HepG2 (cell line): ENCODE data around the gene TTPAL. TPM values are rescaled to one million over a fixed set of nuclear protein-coding genes. Genes with fewer than 3 reads are reported as not detected.
A peak's percentile ranks its signal among the peaks of the same experiment; 100 is the strongest.

Source experiments
- FOXC1 ChIP-seq: sonication (generic); formaldehyde crosslinking; IDR thresholded peaks from 2 replicates; pipeline ENCODE4 v1.8.0; 2022; ENCODE audit warnings: mild to moderate bottlenecking, missing genetic modification reagents, borderline replicate concordance
- MEIS2 ChIP-seq: sonication (generic); formaldehyde crosslinking; IDR thresholded peaks from 2 replicates; pipeline ENCODE4 v1.9.0; 2021; ENCODE audit warnings: mild to moderate bottlenecking, missing genetic modification reagents
- POLR2AphosphoS5 ChIP-seq: IDR thresholded peaks from 2 replicates; pipeline ENCODE4 v1.6.1; 2012; ENCODE audit warnings: low read depth, low read length
- ZFP90 ChIP-seq: sonication (generic); formaldehyde crosslinking; IDR thresholded peaks from 2 replicates; pipeline ENCODE4 v1.8.0; 2022; ENCODE audit warnings: missing genetic modification reagents, mild to moderate bottlenecking, inconsistent platforms, borderline replicate concordance
- ZNF136 ChIP-seq: sonication (generic); formaldehyde crosslinking; IDR thresholded peaks from 2 replicates; pipeline ENCODE4 v1.8.1; 2022; ENCODE audit warnings: low read depth, mild to moderate bottlenecking, moderate library complexity, missing genetic modification reagents
- ZNF550 ChIP-seq: sonication (generic); formaldehyde crosslinking; IDR thresholded peaks from 2 replicates; pipeline ENCODE4 v1.4.0; 2020; ENCODE audit warnings: mild to moderate bottlenecking, missing genetic modification reagents, borderline replicate concordance
- polyA plus RNA-seq, 8 experiments: library from polyadenylated mRNA; depleted of rRNA in 3 of 8; stranded (reverse) in 7 of 8; unstranded in 1 of 8; fragments of >200 nt; fragmentation: Illumina TruSeq in 4 of 8; extraction: Trizol in 4 of 8; gene quantifications; 2 replicates each; pipeline versions ENCODE4 v1.2.1 to v1.2.3, GENCODE V29; 2011 to 2016; ENCODE audit warnings: low read depth in 4 of 8, missing spikeins in 1 of 8, mixed read lengths in 1 of 8; ENCODE audit not compliant: insufficient read depth in 1 of 8
- total RNA-seq, 5 experiments: library from RNA; depleted of rRNA; stranded (reverse); fragments of >200 nt; fragmentation: Illumina TruSeq; extraction: Trizol; gene quantifications; 2 replicates each; pipeline ENCODE4 v1.2.3, GENCODE V29; 2016; ENCODE audit warnings: low read depth in 1 of 5
- TF ChIP-seq, protein P1 (sequence below): sonication (generic); formaldehyde crosslinking; IDR thresholded peaks from 2 replicates; pipeline ENCODE4 v1.4.0; 2020; ENCODE audit warnings: missing genetic modification reagents
- TF ChIP-seq, protein P2 (sequence below), 2 experiments: sonication (generic) in 1 of 2; formaldehyde crosslinking in 1 of 2; IDR thresholded peaks; 2 replicates each; pipeline versions ENCODE4 v1.4.0 to v1.6.1; 2016 to 2020; ENCODE audit warnings: borderline replicate concordance in 1 of 2, low read depth in 1 of 2, mild to moderate bottlenecking in 1 of 2, missing genetic modification reagents in 1 of 2
- TF ChIP-seq, protein P3 (sequence below): sonication (generic); formaldehyde crosslinking; IDR thresholded peaks from 2 replicates; pipeline ENCODE4 v1.5.0; 2020; ENCODE audit warnings: mild to moderate bottlenecking, missing genetic modification reagents

The TTPAL gene
- total and polyA plus RNA-seq, 2 of the 13 experiments (the other 11 are each of a cell fraction or from before 2014, with no cell fraction given): 4.3 to 18.8 TPM

DNA sequence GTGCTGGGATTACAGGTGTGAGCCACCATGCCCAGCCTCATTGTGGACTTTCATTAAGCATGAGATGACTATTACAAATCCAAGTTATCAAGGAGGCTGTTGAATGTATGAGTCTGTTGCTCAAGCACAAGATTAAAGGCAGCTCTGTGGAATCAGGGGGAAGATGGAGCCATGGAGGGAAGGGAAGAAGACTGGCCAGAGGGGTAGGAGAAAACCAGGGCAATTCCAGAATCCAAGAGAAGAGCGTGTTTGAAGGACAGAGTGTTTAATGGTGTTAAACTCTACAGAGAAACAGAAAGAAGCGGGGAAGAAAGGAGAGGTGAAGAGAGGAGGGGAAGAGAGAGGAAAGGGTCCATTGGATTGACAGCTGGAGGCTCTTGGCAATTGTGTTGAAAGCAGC lies 49.8 kb upstream of the TTPAL start (continued):
- TF ChIP-seq, protein P1, sequence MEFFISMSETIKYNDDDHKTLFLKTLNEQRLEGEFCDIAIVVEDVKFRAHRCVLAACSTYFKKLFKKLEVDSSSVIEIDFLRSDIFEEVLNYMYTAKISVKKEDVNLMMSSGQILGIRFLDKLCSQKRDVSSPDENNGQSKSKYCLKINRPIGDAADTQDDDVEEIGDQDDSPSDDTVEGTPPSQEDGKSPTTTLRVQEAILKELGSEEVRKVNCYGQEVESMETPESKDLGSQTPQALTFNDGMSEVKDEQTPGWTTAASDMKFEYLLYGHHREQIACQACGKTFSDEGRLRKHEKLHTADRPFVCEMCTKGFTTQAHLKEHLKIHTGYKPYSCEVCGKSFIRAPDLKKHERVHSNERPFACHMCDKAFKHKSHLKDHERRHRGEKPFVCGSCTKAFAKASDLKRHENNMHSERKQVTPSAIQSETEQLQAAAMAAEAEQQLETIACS (CRISPR knock-in tag): no peak
- TF ChIP-seq, protein P2, sequence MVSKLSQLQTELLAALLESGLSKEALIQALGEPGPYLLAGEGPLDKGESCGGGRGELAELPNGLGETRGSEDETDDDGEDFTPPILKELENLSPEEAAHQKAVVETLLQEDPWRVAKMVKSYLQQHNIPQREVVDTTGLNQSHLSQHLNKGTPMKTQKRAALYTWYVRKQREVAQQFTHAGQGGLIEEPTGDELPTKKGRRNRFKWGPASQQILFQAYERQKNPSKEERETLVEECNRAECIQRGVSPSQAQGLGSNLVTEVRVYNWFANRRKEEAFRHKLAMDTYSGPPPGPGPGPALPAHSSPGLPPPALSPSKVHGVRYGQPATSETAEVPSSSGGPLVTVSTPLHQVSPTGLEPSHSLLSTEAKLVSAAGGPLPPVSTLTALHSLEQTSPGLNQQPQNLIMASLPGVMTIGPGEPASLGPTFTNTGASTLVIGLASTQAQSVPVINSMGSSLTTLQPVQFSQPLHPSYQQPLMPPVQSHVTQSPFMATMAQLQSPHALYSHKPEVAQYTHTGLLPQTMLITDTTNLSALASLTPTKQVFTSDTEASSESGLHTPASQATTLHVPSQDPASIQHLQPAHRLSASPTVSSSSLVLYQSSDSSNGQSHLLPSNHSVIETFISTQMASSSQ (IDR thresholded peaks at IDR 0.05; ENCODE audit: low read depth): no peak
- TF ChIP-seq, protein P2 (CRISPR knock-in tag; IDR thresholded peaks at IDR 0.05; ENCODE audit: borderline replicate concordance): no peak
- TF ChIP-seq ZNF136 (0 out of 2 replicates have a peak, but pooled peaks have one; percentile 24), MEIS2 (CRISPR knock-in tag) (no peak), ZFP90 (no peak), ZNF550 (CRISPR knock-in tag) (no peak), POLR2AphosphoS5 (peak; percentile 63), FOXC1 (CRISPR knock-in tag) (0 out of 2 replicates have a peak, but pooled peaks have one; percentile 2)
- TF ChIP-seq, protein P3, sequence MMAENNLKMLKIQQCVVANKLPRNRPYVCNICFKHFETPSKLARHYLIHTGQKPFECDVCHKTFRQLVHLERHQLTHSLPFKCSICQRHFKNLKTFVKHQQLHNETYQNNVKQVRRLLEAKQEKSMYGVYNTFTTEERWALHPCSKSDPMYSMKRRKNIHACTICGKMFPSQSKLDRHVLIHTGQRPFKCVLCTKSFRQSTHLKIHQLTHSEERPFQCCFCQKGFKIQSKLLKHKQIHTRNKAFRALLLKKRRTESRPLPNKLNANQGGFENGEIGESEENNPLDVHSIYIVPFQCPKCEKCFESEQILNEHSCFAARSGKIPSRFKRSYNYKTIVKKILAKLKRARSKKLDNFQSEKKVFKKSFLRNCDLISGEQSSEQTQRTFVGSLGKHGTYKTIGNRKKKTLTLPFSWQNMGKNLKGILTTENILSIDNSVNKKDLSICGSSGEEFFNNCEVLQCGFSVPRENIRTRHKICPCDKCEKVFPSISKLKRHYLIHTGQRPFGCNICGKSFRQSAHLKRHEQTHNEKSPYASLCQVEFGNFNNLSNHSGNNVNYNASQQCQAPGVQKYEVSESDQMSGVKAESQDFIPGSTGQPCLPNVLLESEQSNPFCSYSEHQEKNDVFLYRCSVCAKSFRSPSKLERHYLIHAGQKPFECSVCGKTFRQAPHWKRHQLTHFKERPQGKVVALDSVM (CRISPR knock-in tag): no peak
- TF ChIP-seq, all 625 proteins: peak for 10
